Measurements from ENCODE around the gene GPX8. TPM values are rescaled to one million over a fixed set of nuclear protein-coding genes. Genes with fewer than 3 reads are reported as not detected.

GPX8 gene
- total RNA-seq, 1 donor from 2014 or later, result 49.0 TPM

- H3K4me3 Mint-ChIP-seq, result peak overlapping the region; percentile 91
- peak; percentile 38 for DNase-seq (ENCODE audit: low read depth, low spot score)
Measured at GRCh38 chr5:55160493-55161209, 680 bp downstream of the GPX8 start.

GRCh38 chr5:55162666-55163065 is 2.7 kb downstream of the GPX8 start:
- Mint-ChIP-seq H3K27me3 (ENCODE audit: low read depth) (no peaks in the 10 kb centered on the region), H3K9me3 (no peaks in the 10 kb centered on the region)

More at GRCh38 chr5:55160493-55161209, 680 bp downstream of the GPX8 start:
- H3K36me3 Mint-ChIP-seq (ENCODE audit: low read depth), result peaks cover 4% of the 10 kb centered on the region
- no peak for TF ChIP-seq CTCF (conservative IDR thresholded peaks at IDR 0.05)
- peaks cover 17% of the 10 kb centered on the region for H3K4me1 Mint-ChIP-seq
- peak overlapping the region; percentile 81 for H3K27ac Mint-ChIP-seq (ENCODE audit: unreplicated experiment)
- H3K27me3 Mint-ChIP-seq (ENCODE audit: low read depth), result peaks cover 7% of the 10 kb centered on the region
- no peaks in the 10 kb centered on the region for H3K9me3 Mint-ChIP-seq

GRCh38 chr5:55171471-55171870 is 11.5 kb downstream of the GPX8 start:
- Mint-ChIP-seq H3K27ac (ENCODE audit: unreplicated experiment) (no peak overlapping the region), H3K27me3 (ENCODE audit: low read depth) (peaks cover 54% of the 10 kb centered on the region), H3K4me1 (peaks cover 26% of the 10 kb centered on the region), H3K4me3 (peak overlapping the region; percentile 86), H3K9me3 (no peaks in the 10 kb centered on the region), H3K36me3 (ENCODE audit: low read depth) (no peaks in the 10 kb centered on the region)
- TF ChIP-seq CTCF (conservative IDR thresholded peaks at IDR 0.05), result no peak
- DNase-seq (ENCODE audit: low read depth, low spot score), result no peak

More at GRCh38 chr5:55162666-55163065, 2.7 kb downstream of the GPX8 start:
- H3K4me1 Mint-ChIP-seq, result peaks cover 17% of the 10 kb centered on the region
- peak overlapping the region; percentile 61 for H3K4me3 Mint-ChIP-seq
- H3K27ac Mint-ChIP-seq (ENCODE audit: unreplicated experiment), result no peak overlapping the region
- peaks cover 4% of the 10 kb centered on the region for H3K36me3 Mint-ChIP-seq (ENCODE audit: low read depth)
- DNase-seq (ENCODE audit: low read depth, low spot score), result no peak
- no peak for TF ChIP-seq CTCF (conservative IDR thresholded peaks at IDR 0.05)

- Mint-ChIP-seq H3K36me3 (ENCODE audit: low read depth) (no peaks in the 10 kb centered on the region), H3K9me3 (no peaks in the 10 kb centered on the region), H3K27ac (ENCODE audit: unreplicated experiment) (no peak overlapping the region), H3K4me1 (peaks cover 30% of the 10 kb centered on the region), H3K4me3 (peak overlapping the region; percentile 86), H3K27me3 (ENCODE audit: low read depth) (peaks cover 62% of the 10 kb centered on the region)
- peak; percentile 28 for DNase-seq (ENCODE audit: low read depth, low spot score)
- TF ChIP-seq CTCF (conservative IDR thresholded peaks at IDR 0.05), result peak; percentile 91
Measured at GRCh38 chr5:55172051-55172899, 12.3 kb downstream of the GPX8 start.

- Mint-ChIP-seq H3K36me3 (ENCODE audit: low read depth) (no peaks in the 10 kb centered on the region), H3K27me3 (ENCODE audit: low read depth) (peaks cover 69% of the 10 kb centered on the region), H3K4me1 (peaks cover 30% of the 10 kb centered on the region), H3K4me3 (peak within 1 kb of the TSS; percentile 86), H3K9me3 (no peaks in the 10 kb centered on the region), H3K27ac (ENCODE audit: unreplicated experiment) (no peak within 1 kb of the TSS)
- DNase-seq (ENCODE audit: low read depth, low spot score), result peak; percentile 58
- no peak for TF ChIP-seq CTCF (conservative IDR thresholded peaks at IDR 0.05)
Measured at GRCh38 chr5:55172937-55173686, 13.1 kb downstream of the GPX8 start, which contains the start of gene CDC20B. Gene CDC20B (minus strand): TSS chr5:55173177. CDS start chr5:55173000, 177 bp downstream.

Measured in neural crest cell (in vitro differentiated cells).